IPS-18a (cell line): ENCODE results near the gene ITGB3.

ENCODE experiments used
- H3K27ac ChIP-seq: one replicate; pipeline ENCODE4 v1.5.1; 2013; ENCODE audit warnings: low read length
- H3K27me3 ChIP-seq: one replicate; pipeline ENCODE4 v1.6.1; 2013; ENCODE audit warnings: mild to moderate bottlenecking, low read length; ENCODE audit not compliant: control insufficient read depth, insufficient read depth
- H3K36me3 ChIP-seq: one replicate; pipeline ENCODE4 v1.6.1; 2013; ENCODE audit warnings: low read depth, low read length; ENCODE audit not compliant: control insufficient read depth
- H3K4me1 ChIP-seq: one replicate; pipeline ENCODE4 v1.6.1; 2013; ENCODE audit warnings: low read depth, low read length; ENCODE audit not compliant: control insufficient read depth
- H3K4me3 ChIP-seq: one replicate; pipeline ENCODE4 v1.5.1; 2013; ENCODE audit warnings: low read length
- H3K9ac ChIP-seq: one replicate; pipeline ENCODE4 v1.6.1; 2013; ENCODE audit warnings: mild to moderate bottlenecking, low read length, moderate library complexity
- H3K9me3 ChIP-seq: one replicate; pipeline ENCODE4 v1.6.1; 2013; ENCODE audit warnings: low read depth, low read length; ENCODE audit not compliant: control insufficient read depth

ITGB3 gene

GRCh38 chr17:47253541-47254402, at the start of gene ITGB3:
Gene ITGB3, plus strand, starts transcription at chr17:47253827. Its CDS starts 35 bp downstream, at chr17:47253862.
- H3K27me3 ChIP-seq, result peaks cover 57% of the 10 kb centered on the region
- no peaks in the 10 kb centered on the region for H3K36me3 ChIP-seq
- peak within 1 kb of the TSS; percentile 7 for H3K9ac ChIP-seq
- H3K9me3 ChIP-seq, result no peaks in the 10 kb centered on the region
- peaks cover 22% of the 10 kb centered on the region for H3K4me1 ChIP-seq
- H3K4me3 ChIP-seq, result peak within 1 kb of the TSS; percentile 76
- H3K27ac ChIP-seq, result no peak within 1 kb of the TSS

DNA sequence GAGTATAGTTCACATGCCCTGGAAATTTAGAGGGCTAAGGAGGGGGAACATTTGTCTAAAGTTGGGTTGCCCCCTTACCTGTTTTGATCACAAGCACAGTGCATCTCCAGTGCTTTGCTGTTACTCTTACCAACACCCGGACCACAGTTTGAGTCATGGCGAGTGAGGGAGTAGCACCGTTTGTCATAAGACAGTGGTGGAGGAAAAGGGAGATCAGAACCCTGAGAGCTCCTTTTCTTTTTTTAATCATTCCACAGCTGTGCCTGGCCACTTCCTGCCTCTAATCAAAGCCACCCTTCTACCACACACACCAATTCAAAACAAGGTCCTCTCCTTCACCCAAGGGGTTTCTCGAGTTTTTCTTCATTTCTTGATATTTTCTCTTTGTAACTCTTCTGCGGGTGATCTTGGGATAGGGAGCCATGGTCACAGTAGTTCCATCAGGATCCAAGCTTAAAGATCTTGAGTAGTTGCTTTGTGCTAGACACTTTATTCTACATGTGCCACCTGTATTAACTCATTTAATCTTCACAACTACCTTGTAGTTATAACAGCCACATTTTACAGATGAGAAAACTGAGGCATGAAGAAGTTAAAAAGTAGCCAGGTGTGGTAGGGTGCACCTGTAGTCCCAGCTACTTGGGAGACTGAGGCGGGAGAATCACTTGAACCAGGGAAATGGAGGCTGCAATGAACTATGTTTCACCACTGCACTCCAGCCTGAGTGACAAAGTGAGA, 49.5 kb upstream of the ITGB3 start:
- H3K4me3 ChIP-seq, result no peak overlapping the region
- peaks cover 5% of the 10 kb centered on the region for H3K4me1 ChIP-seq
- no peaks in the 10 kb centered on the region for H3K36me3 ChIP-seq
- H3K9me3 ChIP-seq, result no peaks in the 10 kb centered on the region
- no peaks in the 10 kb centered on the region for H3K27me3 ChIP-seq
- no peak overlapping the region for H3K9ac ChIP-seq
- no peak overlapping the region for H3K27ac ChIP-seq

- Histone ChIP-seq H3K4me3 (no peak overlapping the region), H3K9me3 (no peaks in the 10 kb centered on the region), H3K27me3 (no peaks in the 10 kb centered on the region), H3K36me3 (no peaks in the 10 kb centered on the region), H3K4me1 (peaks cover 5% of the 10 kb centered on the region), H3K27ac (no peak overlapping the region), H3K9ac (no peak overlapping the region)
Observed at GRCh38 chr17:47204722-47205418, 48.8 kb upstream of the ITGB3 start.

GRCh38 chr17:47205419-47205963, 48.1 kb upstream of the ITGB3 start:
- no peak overlapping the region for H3K4me3 ChIP-seq
- H3K9ac ChIP-seq, result no peak overlapping the region
- H3K36me3 ChIP-seq, result no peaks in the 10 kb centered on the region
- H3K27me3 ChIP-seq, result no peaks in the 10 kb centered on the region
- no peak overlapping the region for H3K27ac ChIP-seq
- H3K9me3 ChIP-seq, result no peaks in the 10 kb centered on the region
- H3K4me1 ChIP-seq, result peaks cover 5% of the 10 kb centered on the region

DNA sequence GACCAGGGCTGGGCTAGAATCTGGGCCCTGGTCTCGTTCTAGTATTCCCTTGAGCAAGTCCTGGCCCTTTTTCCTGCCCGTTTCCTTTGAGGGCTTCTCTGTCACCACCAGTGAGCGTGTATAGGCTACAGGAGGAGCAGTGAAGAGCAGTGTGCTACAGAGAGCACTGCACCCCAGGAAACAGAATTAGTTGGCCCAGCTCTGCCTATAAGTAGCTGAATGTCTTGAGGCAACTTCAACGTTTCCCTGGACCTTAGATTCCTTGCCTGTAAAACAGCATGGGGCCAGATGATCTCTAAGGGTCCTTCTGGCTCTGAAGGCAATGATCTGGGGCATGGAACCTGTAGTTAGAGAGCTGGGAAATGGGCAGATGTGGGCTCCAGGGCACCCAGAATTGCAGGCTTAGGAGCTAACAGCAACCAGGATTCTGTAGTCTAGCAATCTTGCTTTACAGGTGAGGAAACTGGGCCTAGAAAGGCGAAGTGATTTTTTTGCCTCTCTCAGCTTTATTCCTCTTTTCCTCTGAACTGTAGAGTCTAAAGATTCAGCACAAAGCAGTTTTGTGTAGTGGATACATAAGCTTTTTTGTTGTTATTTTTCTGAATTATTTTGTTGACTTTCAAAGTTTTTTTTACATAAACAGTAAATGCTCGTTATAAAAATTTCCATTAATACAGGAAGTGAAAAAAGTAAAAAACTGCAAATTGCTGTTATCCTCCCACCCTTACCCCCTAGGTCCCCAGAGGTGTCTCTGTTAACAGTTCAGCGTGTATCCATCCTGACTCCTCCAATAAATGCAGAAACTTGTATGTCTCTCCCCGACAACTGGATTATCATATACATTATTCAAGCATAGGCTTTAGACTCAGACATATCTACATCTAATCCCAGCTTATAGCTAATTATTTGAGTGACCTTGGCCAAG, 46.2 kb upstream of the ITGB3 start:
- no peaks in the 10 kb centered on the region for H3K9me3 ChIP-seq
- H3K27ac ChIP-seq, result no peak overlapping the region
- H3K36me3 ChIP-seq, result no peaks in the 10 kb centered on the region
- no peak overlapping the region for H3K9ac ChIP-seq
- H3K4me3 ChIP-seq, result no peak overlapping the region
- H3K4me1 ChIP-seq, result peaks cover 5% of the 10 kb centered on the region
- no peaks in the 10 kb centered on the region for H3K27me3 ChIP-seq

- Histone ChIP-seq H3K4me3 (no peak within 1 kb of the TSS), H3K4me1 (peaks cover 5% of the 10 kb centered on the region), H3K27me3 (no peaks in the 10 kb centered on the region), H3K36me3 (no peaks in the 10 kb centered on the region), H3K27ac (no peak within 1 kb of the TSS), H3K9ac (no peak within 1 kb of the TSS), H3K9me3 (no peaks in the 10 kb centered on the region)
Observed at GRCh38 chr17:47208744-47209488, 44.7 kb upstream of the ITGB3 start, which contains the start of gene MYL4. Gene MYL4, plus strand, starts transcription at chr17:47209348. Its CDS starts 75 bp downstream, at chr17:47209423.

- H3K4me3 ChIP-seq, result no peak overlapping the region
- H3K9me3 ChIP-seq, result no peaks in the 10 kb centered on the region
- H3K36me3 ChIP-seq, result no peaks in the 10 kb centered on the region
- H3K27ac ChIP-seq, result no peak overlapping the region
- no peaks in the 10 kb centered on the region for H3K27me3 ChIP-seq
- H3K9ac ChIP-seq, result no peak overlapping the region
- H3K4me1 ChIP-seq, result peaks cover 5% of the 10 kb centered on the region
Observed at GRCh38 chr17:47209499-47209898, 44.1 kb upstream of the ITGB3 start.

DNA sequence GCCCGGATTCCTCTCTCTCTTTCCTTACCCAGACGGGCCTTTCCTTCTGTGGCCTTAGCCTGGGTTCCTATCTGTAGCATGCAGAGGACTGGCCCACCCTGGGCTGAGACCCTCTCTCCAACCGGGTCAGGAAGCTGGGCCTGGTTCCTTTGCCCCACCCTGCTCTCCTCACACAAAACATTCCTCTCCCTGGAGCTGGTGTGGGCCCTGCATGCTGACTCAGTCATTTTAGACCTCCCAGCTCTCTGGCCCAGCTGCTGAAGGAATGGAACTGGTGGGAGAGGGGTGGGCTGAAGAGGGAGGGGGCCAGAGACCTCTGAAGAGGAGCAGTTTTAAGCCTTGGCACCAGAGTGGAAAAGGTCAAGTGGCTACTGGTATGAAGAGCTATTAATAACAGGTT, 43.5 kb upstream of the ITGB3 start:
- H3K36me3 ChIP-seq, result no peaks in the 10 kb centered on the region
- no peaks in the 10 kb centered on the region for H3K27me3 ChIP-seq
- peaks cover 5% of the 10 kb centered on the region for H3K4me1 ChIP-seq
- no peak overlapping the region for H3K27ac ChIP-seq
- no peaks in the 10 kb centered on the region for H3K9me3 ChIP-seq
- H3K4me3 ChIP-seq, result no peak overlapping the region
- H3K9ac ChIP-seq, result no peak overlapping the region

GRCh38 chr17:47210779-47211178, 42.8 kb upstream of the ITGB3 start:
- no peaks in the 10 kb centered on the region for H3K27me3 ChIP-seq
- H3K36me3 ChIP-seq, result no peaks in the 10 kb centered on the region
- H3K4me3 ChIP-seq, result no peak overlapping the region
- H3K27ac ChIP-seq, result no peak overlapping the region
- no peaks in the 10 kb centered on the region for H3K4me1 ChIP-seq
- H3K9me3 ChIP-seq, result no peaks in the 10 kb centered on the region
- H3K9ac ChIP-seq, result no peak overlapping the region

DNA sequence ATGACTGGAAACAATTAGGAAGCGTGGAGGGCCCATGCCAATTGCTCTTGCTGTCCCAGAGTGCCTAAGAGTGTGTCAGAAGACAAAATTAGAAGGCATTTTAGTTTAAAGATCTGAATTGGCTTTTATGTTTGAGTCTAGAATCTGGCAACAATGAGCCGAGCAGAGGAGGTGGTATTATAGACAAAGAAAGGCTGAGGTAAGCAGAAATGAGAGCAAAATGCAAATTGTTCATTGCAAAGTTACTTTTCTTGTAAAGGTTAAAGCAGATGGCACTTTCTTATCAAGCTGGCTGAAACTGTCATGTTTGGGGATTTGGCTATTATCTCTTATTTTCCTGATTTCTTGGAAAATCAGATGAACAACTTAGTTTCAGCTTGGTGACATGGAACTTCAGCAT, 41.2 kb upstream of the ITGB3 start:
- Histone ChIP-seq H3K27ac (no peak overlapping the region), H3K27me3 (no peaks in the 10 kb centered on the region), H3K4me3 (no peak overlapping the region), H3K4me1 (no peaks in the 10 kb centered on the region), H3K9me3 (no peaks in the 10 kb centered on the region), H3K9ac (no peak overlapping the region), H3K36me3 (no peaks in the 10 kb centered on the region)
